ENCODE measurements around the gene NEUROD2. TPM values are rescaled to one million over a fixed set of nuclear protein-coding genes. Genes with fewer than 3 reads are reported as not detected.

The NEUROD2 gene
- total and polyA plus RNA-seq, 2 of the 8 experiments (the other 6 are each of a cell fraction or from before 2014, with no cell fraction given) = not detected

GRCh38 chr17:39563476-39563875 lies 44.2 kb downstream of the NEUROD2 start (continued):
- TF ChIP-seq GTF2F1 (IDR thresholded peaks at IDR 0.05; ENCODE audit: borderline replicate concordance, low read depth, low read length) = no peak
- no peak; a peak in 1 of 3 replicates for TF ChIP-seq POLR2A (IDR thresholded peaks at IDR 0.05; ENCODE audit: control extremely low read depth in 1 of 2, low read depth in 2 of 2, low read length in 2 of 2)
